Natural killer cell treated with Interleukin-12 subunit alpha and Interleukin-12 subunit beta and Interleukin-15 and Interleukin-18, amount 100 ng/mL, for 72 hours (primary cell): Measurements from ENCODE around the gene MAP4K5. TPM values are rescaled to one million over a fixed set of nuclear protein-coding genes. Genes with fewer than 3 reads are reported as not detected.
"Not testable (repeated sequence)": the region's sequence is repeated elsewhere in the genome, so short reads cannot be mapped to it uniquely, and the experiment has no call there.

ENCODE experiments used
- ATAC-seq, 2 donors: fragments of 150-1000 bp; cut with Tn5 transposase in 1 of 2; sonication (Bioruptor Pico), chemical (Tn5 transposase) in 1 of 2; 2 replicates each; pipeline ENCODE4 v1.10.0; 2021
- DNase-seq: peaks from one replicate; pipeline ENCODE4 v3.0.0; 2022; ENCODE audit warnings: low spot score
- H3K27ac Mint-ChIP-seq, 2 donors: 1 replicate in 1 of 2; 2 replicates in 1 of 2; pipeline ENCODE4 v1.8.0; 2022; ENCODE audit warnings: mixed read lengths in 2 of 2, mild to moderate bottlenecking in 1 of 2, moderate library complexity in 1 of 2
- H3K27me3 Mint-ChIP-seq, 2 donors: 1 replicate in 1 of 2; 2 replicates in 1 of 2; pipeline ENCODE4 v1.8.0; 2022; ENCODE audit warnings: mixed read lengths in 2 of 2
- H3K36me3 Mint-ChIP-seq: one replicate; pipeline ENCODE4 v1.8.0; 2022; ENCODE audit warnings: mixed read lengths
- H3K4me1 Mint-ChIP-seq, 2 donors: 1 replicate in 1 of 2; 2 replicates in 1 of 2; pipeline ENCODE4 v1.8.0; 2022; ENCODE audit warnings: low read depth in 2 of 2, mixed read lengths in 2 of 2, mild to moderate bottlenecking in 1 of 2
- H3K4me3 Mint-ChIP-seq: one replicate; pipeline ENCODE4 v1.8.0; 2022; ENCODE audit warnings: mixed read lengths
- H3K9me3 Mint-ChIP-seq: 2 replicates; pipeline ENCODE4 v1.8.0; 2022; ENCODE audit warnings: mixed read lengths
- total RNA-seq, 2 donors: library from RNA; stranded (reverse); gene quantifications; one replicate each; pipeline ENCODE4 v1.2.3, GENCODE V29; 2022

The MAP4K5 gene
- total RNA-seq, 2 donors from 2014 or later = 48.7 to 59.3 TPM

- DNase-seq (no peak), ATAC-seq (no peak)
- Mint-ChIP-seq H3K9me3 (no peaks in the 10 kb centered on the region), H3K27me3 (peaks cover 0 to 6% of the 10 kb centered on the region in 2 donors), H3K4me3 (no peak overlapping the region), H3K36me3 (no peaks in the 10 kb centered on the region), H3K4me1 (peaks cover 6 to 10% of the 10 kb centered on the region in 2 donors), H3K27ac (no peak overlapping the region)
Observed at GRCh38 chr14:50544911-50545310, 12.5 kb upstream of the MAP4K5 start.

- H3K9me3 Mint-ChIP-seq = no peaks in the 10 kb centered on the region
- peaks cover 0 to 6% of the 10 kb centered on the region in 2 donors for H3K27me3 Mint-ChIP-seq
- no peak for DNase-seq
- no peaks in the 10 kb centered on the region for H3K36me3 Mint-ChIP-seq
- no peak overlapping the region for H3K27ac Mint-ChIP-seq
- peak; percentile 52 to 69 for ATAC-seq
- peaks cover 6 to 10% of the 10 kb centered on the region in 2 donors for H3K4me1 Mint-ChIP-seq
- H3K4me3 Mint-ChIP-seq = no peak overlapping the region
Observed at GRCh38 chr14:50542941-50543418, 10.6 kb upstream of the MAP4K5 start.

DNA sequence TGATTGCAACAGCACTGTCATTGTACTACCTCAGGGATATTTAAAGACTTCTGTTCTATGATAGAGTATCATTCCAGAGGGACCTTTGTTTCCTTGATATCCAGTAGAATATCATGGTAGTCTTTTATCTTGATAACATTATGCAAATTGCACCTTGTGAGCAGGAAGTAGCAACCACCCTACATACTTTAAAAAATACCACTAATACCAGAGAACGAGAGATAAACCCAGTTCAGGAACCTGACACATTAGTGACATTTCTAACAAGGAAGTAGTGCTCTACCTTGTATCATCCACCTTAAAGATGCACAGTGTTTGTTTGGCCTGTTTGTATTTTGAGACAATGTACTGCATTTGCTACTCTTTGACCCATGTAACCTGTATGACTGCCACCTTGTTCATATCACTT lies 8.8 kb upstream of the MAP4K5 start:
- Mint-ChIP-seq H3K9me3 (no peaks in the 10 kb centered on the region), H3K36me3 (no peaks in the 10 kb centered on the region), H3K27ac (no peak overlapping the region), H3K27me3 (peaks cover 0 to 7% of the 10 kb centered on the region in 2 donors), H3K4me3 (no peak overlapping the region), H3K4me1 (peaks cover 6 to 10% of the 10 kb centered on the region in 2 donors)
- DNase-seq (no peak), ATAC-seq (no peak)

DNA sequence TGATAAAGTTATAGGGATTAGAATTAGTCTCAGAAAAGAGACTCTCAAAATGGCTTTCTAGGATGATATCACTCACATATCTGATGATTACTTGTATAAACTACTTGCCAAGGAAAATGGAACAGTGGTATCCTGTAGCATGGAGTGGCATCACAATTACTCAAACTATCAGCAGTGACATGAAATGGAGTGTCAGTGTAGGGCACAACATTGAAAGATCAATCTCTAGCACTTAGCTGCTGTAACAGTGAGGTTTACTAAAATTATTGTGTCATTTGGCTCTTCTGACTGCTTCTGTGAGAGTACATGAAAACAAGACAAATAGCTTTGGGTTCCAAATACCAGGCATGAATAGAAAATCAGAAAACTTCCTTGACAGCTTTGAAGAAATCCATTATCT lies 6.7 kb upstream of the MAP4K5 start:
- H3K9me3 Mint-ChIP-seq = no peaks in the 10 kb centered on the region
- DNase-seq (no peak), ATAC-seq (no peak)
- H3K4me1 Mint-ChIP-seq = peaks cover 6 to 10% of the 10 kb centered on the region in 2 donors
- H3K4me3 Mint-ChIP-seq = no peak overlapping the region
- H3K27me3 Mint-ChIP-seq = peaks cover 0 to 2% of the 10 kb centered on the region in 2 donors
- no peak overlapping the region for H3K27ac Mint-ChIP-seq
- no peaks in the 10 kb centered on the region for H3K36me3 Mint-ChIP-seq

- not testable (repeated sequence) for H3K27me3 Mint-ChIP-seq, ATAC-seq, DNase-seq, H3K4me3 Mint-ChIP-seq, H3K27ac Mint-ChIP-seq, H3K9me3 Mint-ChIP-seq, H3K36me3 Mint-ChIP-seq
- peaks cover 10 to 14% of the 10 kb centered on the region in 2 donors for H3K4me1 Mint-ChIP-seq
Observed at GRCh38 chr14:50538034-50538433, 5.7 kb upstream of the MAP4K5 start.

GRCh38 chr14:50534997-50535396 lies 2.6 kb upstream of the MAP4K5 start:
- peaks cover 0 to 2% of the 10 kb centered on the region in 2 donors for H3K27me3 Mint-ChIP-seq
- no peak overlapping the region for H3K27ac Mint-ChIP-seq
- peaks cover 4% of the 10 kb centered on the region for H3K36me3 Mint-ChIP-seq
- no peaks in the 10 kb centered on the region for H3K9me3 Mint-ChIP-seq
- DNase-seq (no peak), ATAC-seq (no peak)
- H3K4me3 Mint-ChIP-seq = no peak overlapping the region
- peaks cover 17 to 29% of the 10 kb centered on the region in 2 donors for H3K4me1 Mint-ChIP-seq

- Mint-ChIP-seq H3K36me3 (peaks cover 4% of the 10 kb centered on the region), H3K9me3 (no peaks in the 10 kb centered on the region), H3K4me1 (peaks cover 23 to 35% of the 10 kb centered on the region in 2 donors), H3K27me3 (peaks cover 0 to 2% of the 10 kb centered on the region in 2 donors), H3K4me3 (no peak overlapping the region), H3K27ac (no peak overlapping the region)
- no peak for ATAC-seq
- DNase-seq = no peak
Observed at GRCh38 chr14:50534416-50534815, 2.0 kb upstream of the MAP4K5 start.

DNA sequence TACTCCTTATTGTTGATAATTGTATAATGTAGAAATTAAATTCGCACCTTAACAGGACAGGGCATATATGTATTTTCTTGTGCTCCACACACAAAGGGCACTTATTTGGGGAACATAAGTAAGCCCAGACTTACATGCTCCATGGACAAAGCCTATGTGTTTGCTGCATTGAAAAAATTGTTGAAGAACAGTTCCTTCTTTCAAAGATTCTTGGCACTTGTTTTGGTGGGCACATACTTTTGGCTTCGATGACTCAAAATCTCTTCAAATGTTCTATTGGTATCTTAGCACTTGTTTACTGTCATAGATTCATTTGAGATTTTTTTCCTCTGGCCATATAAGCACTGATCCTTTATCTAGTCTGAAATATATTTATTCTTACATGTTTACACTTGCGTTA lies 1.4 kb upstream of the MAP4K5 start:
- Mint-ChIP-seq H3K27ac (no peak overlapping the region), H3K4me3 (no peak overlapping the region)

GRCh38 chr14:50533241-50533705 lies 904 bp upstream of the MAP4K5 start:
- Mint-ChIP-seq H3K9me3 (no peaks in the 10 kb centered on the region), H3K27me3 (peaks cover 0 to 2% of the 10 kb centered on the region in 2 donors), H3K36me3 (peaks cover 4% of the 10 kb centered on the region), H3K27ac (peak overlapping the region; percentile 68 to 84), H3K4me3 (peak overlapping the region; percentile 74), H3K4me1 (peaks cover 27 to 41% of the 10 kb centered on the region in 2 donors)
- peak in 1 of 2 donors; percentile 4 for ATAC-seq
- no peak for DNase-seq

More for the DNA sequence above, 1.4 kb upstream of the MAP4K5 start:
- Mint-ChIP-seq H3K4me1 (peaks cover 27 to 41% of the 10 kb centered on the region in 2 donors), H3K27me3 (peaks cover 0 to 2% of the 10 kb centered on the region in 2 donors), H3K9me3 (no peaks in the 10 kb centered on the region), H3K36me3 (peaks cover 4% of the 10 kb centered on the region)
- ATAC-seq (no peak), DNase-seq (no peak)

DNA sequence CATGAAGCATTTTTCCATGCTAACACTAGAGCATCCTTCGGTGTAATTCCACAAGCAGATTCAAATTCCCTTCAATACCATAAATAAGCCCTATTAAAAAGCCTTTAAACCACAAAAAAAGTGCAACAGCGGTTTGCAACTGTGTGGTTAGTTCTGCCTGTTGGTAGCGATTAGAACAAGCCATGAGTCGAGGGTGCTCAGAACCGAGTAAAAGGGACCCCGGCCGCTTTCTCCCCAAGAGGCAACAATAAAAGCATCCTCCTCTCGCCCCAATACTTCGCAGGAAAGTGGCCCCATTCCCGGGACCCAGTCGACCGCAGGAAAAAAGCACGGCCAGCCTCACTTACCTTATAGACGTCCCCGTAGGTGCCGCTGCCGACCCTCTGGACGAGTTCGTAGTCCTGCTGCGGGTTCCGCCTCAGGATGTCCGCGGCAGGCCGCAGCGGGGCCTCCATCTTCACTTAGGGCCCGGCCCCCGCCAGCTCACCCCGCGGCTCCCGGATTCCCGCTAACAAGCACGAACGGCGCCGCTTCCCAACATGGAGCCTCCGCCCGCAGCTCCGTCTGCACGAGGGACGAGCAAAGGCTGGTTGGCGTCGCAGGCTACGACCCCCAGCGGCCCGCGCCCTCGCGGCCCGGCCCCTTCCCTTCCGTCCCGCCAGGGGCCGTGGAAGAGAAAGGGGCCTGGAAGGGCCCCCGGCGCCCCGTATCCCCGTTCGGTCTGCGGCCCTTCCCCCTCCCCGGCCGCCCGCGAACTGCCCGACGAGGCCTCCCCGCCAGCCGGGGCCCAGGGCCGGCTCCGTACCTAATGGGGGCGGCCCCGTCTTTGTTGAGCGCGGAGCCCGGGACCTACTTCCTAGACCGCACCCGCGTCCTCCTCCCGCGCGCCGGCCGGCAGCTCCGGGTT lies 521 bp downstream of the MAP4K5 start:
- no peaks in the 10 kb centered on the region for H3K9me3 Mint-ChIP-seq
- peak overlapping the region; percentile 74 for H3K4me3 Mint-ChIP-seq
- H3K4me1 Mint-ChIP-seq = peaks cover 31 to 46% of the 10 kb centered on the region in 2 donors

DNA sequence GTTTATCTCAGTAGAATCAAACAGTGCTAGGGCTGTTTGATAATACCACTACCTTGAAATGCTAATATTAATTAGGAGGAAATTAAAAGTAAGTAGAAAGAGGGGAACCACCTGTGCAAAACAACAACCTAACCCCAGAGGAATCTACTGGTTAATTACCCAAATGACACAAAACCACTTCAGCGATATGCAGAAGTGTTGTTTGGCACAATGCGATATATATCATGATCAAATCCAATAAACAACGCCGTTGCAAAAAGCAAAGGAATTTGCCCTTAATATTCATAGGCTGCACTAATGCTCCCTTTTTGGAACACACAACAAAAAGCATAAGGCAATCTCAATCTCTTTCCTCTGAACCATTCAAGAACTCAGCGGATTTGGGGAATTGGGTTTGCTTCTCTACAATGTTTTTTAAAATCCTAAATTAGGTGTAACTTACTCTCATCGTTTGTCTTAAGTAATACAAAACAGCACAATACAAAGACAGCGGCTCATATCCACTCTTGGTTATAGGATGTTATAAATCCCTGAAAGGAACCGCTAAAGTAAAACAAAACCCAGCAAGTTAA lies 1.5 kb downstream of the MAP4K5 start:
- peaks cover 4% of the 10 kb centered on the region for H3K36me3 Mint-ChIP-seq
- ATAC-seq = no peak
- H3K27me3 Mint-ChIP-seq = no peaks in the 10 kb centered on the region
- DNase-seq = no peak
- H3K9me3 Mint-ChIP-seq = no peaks in the 10 kb centered on the region
- peaks cover 38 to 54% of the 10 kb centered on the region in 2 donors for H3K4me1 Mint-ChIP-seq
- H3K4me3 Mint-ChIP-seq = peak overlapping the region; percentile 67
- peak overlapping the region; percentile 84 for H3K27ac Mint-ChIP-seq

More for the DNA sequence above, 521 bp downstream of the MAP4K5 start:
- H3K36me3 Mint-ChIP-seq = peaks cover 4% of the 10 kb centered on the region
- H3K27ac Mint-ChIP-seq = peak overlapping the region; percentile 84
- DNase-seq (no peak), ATAC-seq (peak; percentile 53 to 59)
- peaks cover 0 to 2% of the 10 kb centered on the region in 2 donors for H3K27me3 Mint-ChIP-seq

- Mint-ChIP-seq H3K27me3 (no peaks in the 10 kb centered on the region), H3K4me3 (peak overlapping the region; percentile 67), H3K9me3 (no peaks in the 10 kb centered on the region), H3K36me3 (peaks cover 4% of the 10 kb centered on the region), H3K4me1 (peaks cover 39 to 55% of the 10 kb centered on the region in 2 donors), H3K27ac (peak overlapping the region; percentile 26 to 28)
- DNase-seq (no peak), ATAC-seq (no peak)
Observed at GRCh38 chr14:50530358-50530757, 2.0 kb downstream of the MAP4K5 start.

- Mint-ChIP-seq H3K27ac (peak overlapping the region; percentile 26 to 28), H3K4me1 (peaks cover 45 to 63% of the 10 kb centered on the region in 2 donors), H3K9me3 (no peaks in the 10 kb centered on the region), H3K27me3 (no peaks in the 10 kb centered on the region), H3K4me3 (peak overlapping the region; percentile 67), H3K36me3 (peaks cover 4% of the 10 kb centered on the region)
- no peak for DNase-seq
- no peak for ATAC-seq
Observed at GRCh38 chr14:50529288-50530179, 2.8 kb downstream of the MAP4K5 start.
